SIG-M5 treated with dmso at 0.1 percent for 504 hours (cell line): ENCODE measurements around the gene TTLL3.
"Not testable (repeated sequence)": the region's sequence is repeated elsewhere in the genome, so short reads cannot be mapped to it uniquely, and the experiment has no call there.

Experiments used
- DNase-seq: peaks from one replicate; lab custom pipeline; 2025; ENCODE audit not compliant: unreplicated experiment; lab: John Stamatoyannopoulos, UW

The TTLL3 gene

GRCh38 chr3:9837701-9838582 is 27.9 kb downstream of the TTLL3 start:
- DNase-seq, result peak; percentile 28

DNA sequence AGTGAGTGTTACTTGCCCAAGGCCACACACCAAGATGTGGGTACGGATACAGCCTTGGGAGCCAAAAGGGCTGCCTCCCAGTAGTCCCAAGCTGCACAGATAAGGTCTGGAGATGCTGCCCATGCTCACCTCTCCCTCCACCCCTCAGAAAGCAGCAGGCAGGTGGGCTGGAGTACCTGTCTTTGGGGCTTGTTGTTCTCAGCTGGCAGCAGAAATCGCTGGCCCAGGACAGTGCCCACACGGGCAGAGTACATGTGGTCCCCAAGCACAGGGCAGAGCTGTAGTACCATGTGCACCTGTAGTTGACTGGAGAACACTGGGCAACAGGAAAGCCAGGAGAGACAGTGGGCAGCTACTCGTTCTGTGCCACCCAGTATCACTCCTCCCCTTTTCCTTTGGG is 28.8 kb downstream of the TTLL3 start:
- no peak for DNase-seq

DNA sequence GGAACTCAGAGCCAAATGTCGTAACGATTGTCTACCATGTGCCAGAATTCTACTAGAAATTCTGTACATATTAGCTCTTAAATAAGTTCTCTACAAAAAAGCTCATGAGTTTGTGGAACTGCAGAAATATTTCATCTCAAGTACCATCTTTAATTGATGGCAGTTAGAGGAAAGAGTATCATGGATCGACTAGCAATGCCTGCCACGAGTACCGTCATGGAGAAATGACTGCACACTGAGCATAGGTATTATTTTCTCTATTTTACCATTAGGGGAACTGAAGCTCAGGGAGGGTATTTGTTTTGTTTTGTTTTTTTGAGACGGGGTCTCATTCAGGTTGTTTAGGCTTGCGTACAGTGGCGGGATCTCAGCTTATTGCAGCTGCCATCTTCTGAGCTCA is 31.0 kb downstream of the TTLL3 start:
- no peak for DNase-seq

DNA sequence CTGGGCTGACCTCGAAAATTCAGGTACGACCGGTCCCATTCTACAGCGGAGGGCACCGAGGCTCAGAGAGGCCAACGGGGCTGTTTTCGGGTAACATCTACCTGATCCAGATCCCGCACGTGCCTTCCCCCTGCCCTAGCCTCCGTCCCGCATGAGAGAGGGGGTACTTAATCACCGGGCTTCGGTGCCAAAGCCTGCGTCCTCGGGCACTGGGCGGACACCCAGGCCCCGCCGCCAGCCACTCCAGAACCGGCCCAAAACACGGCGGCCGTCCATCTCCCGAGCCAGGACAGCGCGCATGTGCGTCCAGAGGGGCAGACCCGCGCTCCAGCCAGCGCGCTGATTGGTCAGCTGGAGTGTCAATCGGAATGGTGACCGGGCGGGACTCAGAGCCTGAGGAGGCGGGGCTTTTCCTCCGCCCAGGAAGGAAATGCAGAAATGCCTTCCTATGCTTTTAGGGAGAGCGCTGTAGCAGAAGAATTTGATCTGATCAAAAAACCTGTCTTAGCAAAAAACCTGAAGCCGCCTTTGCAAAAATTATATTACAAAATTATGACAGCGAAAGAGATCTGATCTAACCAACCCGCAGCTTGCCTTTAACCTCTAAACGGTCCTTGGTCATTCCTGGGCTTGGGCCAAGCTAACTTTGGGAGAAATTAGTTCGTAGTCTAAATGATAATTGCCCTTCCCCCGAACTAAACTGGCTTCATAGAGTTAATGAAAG is 33.8 kb downstream of the TTLL3 start, which contains the start of gene RPUSD3:
Gene RPUSD3, minus strand, starts transcription at position 294 of the 724 bp plus-strand sequence. Its CDS starts 18 bp downstream, at position 276.
- peak; percentile 90 for DNase-seq

DNA sequence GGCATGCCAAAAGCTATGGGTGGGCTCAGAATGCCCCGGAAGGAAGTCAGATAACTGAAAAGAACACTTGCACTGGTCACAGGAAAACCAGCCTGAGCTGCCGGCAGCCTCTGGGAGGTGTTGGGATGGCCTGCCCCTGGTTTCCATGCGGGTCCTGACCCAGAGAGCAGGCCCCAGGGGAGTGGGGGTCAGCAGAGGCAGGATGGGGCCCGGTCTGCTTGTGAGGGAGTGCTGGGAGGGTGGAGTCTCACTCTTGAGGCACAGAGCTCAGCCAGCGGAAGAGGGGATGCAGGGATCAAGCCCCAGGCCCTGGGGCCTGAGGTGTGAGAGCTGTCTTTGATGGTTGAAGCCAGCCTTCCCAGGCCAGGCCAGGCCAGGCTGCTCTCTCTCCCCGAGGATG is 36.2 kb downstream of the TTLL3 start:
- DNase-seq, result no peak

DNA sequence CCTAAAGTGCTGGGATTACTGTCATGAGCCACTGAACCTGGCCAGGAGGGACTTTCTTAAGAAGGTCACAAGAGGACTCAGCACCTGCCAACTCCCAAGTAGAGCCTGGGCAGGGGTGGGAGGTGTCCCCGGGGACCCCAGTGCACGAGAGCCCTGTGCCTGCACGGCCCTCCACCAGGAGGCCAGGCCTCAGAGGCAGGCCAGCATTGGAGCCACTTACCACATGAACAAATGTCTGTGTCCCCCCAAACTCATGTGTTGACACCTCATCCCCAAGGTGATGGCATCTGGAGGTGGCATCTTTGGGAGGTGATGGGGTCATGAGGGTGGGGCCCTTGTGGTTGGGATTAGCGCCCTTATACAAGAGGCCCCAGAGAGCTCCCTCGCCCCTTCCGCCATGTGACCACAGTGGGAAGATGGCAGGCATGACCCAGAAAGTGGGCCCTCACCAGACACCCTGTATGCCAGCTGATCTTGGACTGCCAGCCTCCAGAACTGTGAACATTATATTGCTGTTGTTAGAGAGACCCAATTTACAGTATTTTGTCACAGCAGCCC is 36.9 kb downstream of the TTLL3 start:
- DNase-seq, result no peak

- not testable (repeated sequence) for DNase-seq
Measured at GRCh38 chr3:9847870-9848269, 37.8 kb downstream of the TTLL3 start.

GRCh38 chr3:9848860-9849259 is 38.8 kb downstream of the TTLL3 start:
- peak; percentile 56 for DNase-seq

DNA sequence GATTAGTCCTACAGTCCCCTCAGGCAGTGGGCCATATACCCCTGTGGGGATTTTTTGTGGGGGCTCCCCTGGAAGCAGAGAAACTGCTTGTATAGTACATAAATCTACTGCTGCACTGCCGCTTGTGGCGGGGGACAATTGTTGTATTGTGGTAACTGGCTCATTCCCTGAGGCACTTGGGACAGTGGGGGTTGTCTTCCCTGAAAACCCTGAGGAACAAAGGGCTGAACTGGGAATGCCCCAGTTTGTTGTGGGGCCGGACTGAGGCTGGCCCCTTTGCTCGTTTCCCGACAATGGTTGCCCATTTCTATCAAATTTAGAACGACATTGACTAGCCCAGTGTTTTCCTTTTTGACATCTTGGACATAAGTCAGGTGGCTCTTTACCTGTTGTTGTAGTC is 41.3 kb downstream of the TTLL3 start:
- DNase-seq, result not testable (repeated sequence)

DNA sequence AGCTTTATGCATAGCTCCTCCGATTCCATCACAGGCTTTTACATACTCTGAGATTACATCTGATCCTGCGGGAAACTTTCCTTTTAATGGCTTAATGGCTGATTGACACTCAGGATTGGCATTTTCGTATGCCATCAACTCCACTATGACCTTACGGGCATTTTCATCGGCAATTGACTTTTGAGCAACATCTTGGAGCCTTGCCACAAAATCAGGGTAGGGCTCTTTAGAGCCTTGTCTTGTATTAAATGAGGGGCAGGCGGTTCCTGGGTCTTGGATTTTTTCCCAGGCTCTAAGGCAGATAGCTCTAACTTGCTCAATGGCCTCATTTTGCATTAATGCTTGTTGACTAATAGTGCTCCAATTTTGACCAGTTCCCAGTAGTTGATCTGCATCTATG is 41.9 kb downstream of the TTLL3 start:
- DNase-seq, result not testable (repeated sequence)

DNA sequence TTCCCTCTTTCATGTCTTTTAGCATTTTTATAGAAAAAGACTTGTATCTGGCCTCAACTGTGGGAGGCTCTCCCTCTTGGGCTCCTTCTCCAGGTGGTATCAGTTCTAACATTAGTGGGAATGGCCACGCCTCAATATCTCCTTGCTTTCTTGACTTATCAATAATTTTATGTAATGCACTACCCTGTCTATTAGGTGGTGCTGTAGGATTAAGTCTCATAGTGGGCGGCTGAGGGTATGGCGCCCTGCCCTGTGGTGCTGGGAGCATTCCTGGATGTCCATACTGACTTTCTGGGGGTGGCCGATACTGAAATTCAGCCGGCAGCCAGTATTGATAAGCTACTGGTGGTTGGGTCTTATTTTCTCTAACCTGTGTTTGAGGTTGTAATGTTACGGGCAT is 42.5 kb downstream of the TTLL3 start:
- DNase-seq, result no peak

GRCh38 chr3:9854291-9854940 is 44.4 kb downstream of the TTLL3 start:
- not testable (repeated sequence) for DNase-seq

DNA sequence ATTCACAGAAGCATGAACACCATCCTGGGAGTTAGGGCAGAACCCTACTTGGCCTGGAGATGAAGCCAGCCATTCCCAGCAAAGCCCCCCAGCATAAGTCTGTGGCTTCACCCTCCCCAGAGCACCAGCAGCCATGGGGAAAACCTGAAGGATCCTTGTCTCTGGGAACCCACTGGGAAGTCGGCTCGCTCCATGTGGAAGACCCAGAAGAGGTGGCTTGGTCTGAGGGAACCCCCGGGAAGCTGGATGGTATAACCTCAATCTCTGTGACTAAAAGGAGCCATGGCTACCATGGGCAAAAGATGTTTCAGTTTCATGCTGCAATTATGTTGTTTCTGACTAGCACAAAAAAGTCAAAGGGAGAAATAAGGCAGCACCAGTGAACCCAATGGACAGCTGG is 45.5 kb downstream of the TTLL3 start:
- no peak for DNase-seq

DNA sequence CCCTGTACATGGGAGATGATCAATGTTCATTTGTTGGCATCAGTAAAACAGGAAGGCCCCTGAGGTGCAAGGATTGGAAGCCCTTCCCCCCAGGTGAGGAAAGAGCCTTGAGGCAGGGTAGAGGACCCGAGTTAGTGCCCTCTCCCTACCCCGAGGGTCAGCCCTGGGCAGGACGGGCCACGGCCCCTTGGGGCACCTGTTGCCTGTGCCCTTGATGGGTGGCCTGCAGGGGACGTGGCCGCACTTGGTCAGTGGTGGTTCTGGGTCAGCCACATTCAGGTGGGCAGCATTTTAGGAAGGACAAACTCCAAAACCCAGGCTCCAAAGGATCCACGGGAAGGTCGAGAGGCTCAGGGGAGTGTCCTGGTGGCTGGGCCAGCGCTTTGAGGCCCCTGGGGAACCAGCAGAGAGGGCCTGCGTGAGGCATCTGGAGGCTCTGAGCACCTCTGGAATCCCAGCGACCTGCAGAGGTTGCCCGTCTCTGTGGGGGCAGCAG is 49.5 kb downstream of the TTLL3 start:
- no peak for DNase-seq

DNA sequence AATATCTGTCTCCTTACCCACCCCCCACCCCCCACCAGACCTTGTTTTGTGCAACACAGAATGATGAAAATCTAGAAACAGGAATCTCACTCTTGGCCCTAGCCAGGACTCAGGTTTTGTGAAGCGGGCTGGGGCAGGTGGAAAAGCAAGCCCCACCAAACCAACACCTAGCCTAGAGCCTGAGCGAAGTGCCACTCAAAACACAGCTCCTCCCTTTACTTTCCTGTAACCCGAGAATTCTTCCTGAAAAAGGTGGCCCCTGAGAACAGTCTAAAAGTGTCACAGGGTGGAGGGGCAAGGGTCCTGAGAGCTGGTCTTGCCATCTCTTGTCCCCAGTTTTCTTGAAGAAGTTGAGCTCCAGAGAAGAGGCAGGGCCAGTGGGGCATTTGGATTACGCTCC is 51.1 kb downstream of the TTLL3 start:
- DNase-seq, result no peak

GRCh38 chr3:9861626-9862130 is 51.6 kb downstream of the TTLL3 start:
- no peak for DNase-seq

DNA sequence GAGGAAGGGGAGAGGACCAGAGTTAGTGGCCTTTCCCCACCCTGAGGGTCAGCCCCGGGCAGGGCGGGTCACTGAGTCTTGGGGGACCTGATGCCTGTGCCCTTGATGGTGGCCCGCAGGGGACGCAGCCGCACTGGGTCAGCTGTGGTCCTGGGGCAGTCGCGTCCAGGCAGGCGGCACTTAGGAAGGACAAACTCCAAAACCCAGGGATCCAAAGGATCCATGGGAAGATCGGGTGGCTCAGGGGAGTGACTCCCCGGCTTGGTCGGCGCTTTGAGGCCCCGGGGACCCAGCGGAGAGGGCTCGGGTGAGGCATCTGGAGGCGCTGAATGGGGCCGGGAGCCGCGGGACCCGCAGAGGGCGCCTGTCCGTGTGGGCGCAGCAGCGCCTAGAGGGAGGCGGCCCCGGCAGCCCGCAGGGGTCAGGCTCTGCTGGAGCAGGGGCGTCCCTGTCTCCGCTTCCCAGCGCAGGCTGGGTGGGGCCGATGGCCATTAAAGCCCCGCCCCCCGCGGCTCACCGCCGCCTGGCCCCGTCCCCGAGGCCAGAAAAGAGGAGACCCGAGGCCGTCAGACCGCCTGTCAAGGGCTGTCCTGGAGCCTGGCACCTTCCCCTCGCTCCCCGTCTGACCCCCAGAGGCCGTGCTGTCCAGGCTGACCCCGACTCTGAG is 52.5 kb downstream of the TTLL3 start:
- DNase-seq, result no peak

DNA sequence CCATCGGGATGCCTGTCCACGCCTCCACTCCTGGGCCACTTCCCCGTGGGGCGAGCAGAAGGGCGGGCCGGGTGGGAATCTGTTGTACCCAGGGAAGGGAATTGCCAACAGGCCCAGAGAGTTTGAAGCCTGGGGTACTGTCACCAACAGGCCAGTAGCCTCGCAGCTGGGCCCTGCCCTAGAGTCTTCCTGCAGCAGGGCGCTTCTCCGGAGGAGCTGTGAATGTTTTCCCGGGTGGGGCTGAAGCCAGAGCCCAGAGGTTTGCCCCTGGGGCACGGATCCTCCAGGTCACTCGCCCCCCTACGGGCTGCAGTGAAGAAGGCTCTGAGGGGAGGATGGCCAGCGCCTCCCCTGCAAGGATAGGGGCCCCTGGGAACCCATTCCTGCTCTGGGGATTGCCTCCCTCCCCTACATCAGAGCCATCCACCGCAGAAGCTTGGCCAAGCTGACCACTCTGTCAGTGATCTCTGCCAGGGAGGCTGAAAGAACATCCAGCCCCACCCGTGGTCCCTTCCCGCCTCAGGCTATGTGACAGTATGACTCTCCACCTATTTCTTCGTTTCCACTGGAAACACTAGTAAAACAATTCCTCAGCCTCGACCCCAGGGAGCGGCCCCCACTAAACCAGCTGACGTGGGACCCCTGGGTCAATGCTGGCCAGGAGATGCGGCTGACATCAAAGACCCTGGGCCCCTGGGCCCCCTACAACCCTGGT is 53.2 kb downstream of the TTLL3 start:
- no peak for DNase-seq

DNA sequence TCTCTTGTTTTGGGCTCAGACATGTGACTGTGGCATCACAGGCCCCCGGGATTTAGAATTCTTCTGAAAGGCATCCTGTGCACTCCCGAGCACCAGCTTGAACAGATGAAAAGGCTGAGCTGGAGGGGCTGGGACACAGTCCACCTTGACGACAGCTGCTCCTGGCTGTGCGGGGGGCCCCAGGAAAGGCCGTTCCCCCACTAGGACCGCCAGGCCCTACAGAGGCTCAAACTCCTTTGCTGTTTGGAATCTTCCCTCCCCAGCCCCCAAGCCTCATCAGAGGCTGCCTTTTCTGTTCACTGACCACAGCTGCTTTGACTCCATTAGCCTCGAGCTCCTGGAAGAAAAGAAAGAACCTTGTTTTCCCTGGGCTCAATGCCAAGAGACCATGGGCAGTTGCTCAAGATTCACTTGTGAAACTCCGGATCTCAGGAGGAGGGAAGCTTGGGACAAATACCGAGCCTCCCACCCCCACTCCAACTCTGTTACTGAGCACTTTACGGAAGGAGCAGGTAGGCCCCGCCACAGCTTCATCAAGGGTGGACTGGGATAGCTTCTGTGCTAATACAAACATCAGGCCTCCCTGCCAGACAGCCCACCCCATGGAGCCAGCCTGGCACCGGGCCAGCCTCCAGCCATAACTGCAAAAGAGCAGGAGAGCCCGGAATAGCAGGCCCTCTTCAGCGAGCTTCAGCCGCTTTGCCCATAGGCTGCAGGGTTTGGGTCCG is 54.3 kb downstream of the TTLL3 start:
- no peak for DNase-seq
